H1 (cell line): ENCODE data around the gene NR2F1. TPM values are rescaled to one million over a fixed set of nuclear protein-coding genes. Genes with fewer than 3 reads are reported as not detected.

Source experiments
- CTCF ChIP-seq, 3 experiments: IDR thresholded peaks; 1 replicate in 2 of 3; 2 replicates in 1 of 3; pipeline versions ENCODE4 v1.5.1 to v1.6.1; 2011; ENCODE audit warnings: low read length in 3 of 3, mild to moderate bottlenecking in 3 of 3, inconsistent platforms in 2 of 3, low read depth in 1 of 3, moderate library complexity in 1 of 3; ENCODE audit not compliant: insufficient read depth in 1 of 3; ENCODE audit errors: control extremely low read depth in 1 of 3
- polyA plus RNA-seq, 7 experiments: library from polyadenylated mRNA; depleted of rRNA in 3 of 7; stranded (reverse) in 5 of 7; unstranded in 2 of 7; fragments of >200 nt in 5 of 7; fragments of 200-250 nt in 2 of 7; gene quantifications; 1 replicate in 5 of 7; 2 replicates in 1 of 7; 4 replicates in 1 of 7; pipeline versions ENCODE4 v1.2.1 to v1.2.3, GENCODE V29; 2011 to 2013; ENCODE audit warnings: missing spikeins in 2 of 7, mixed read lengths in 2 of 7
- total RNA-seq: library from RNA; stranded (reverse); fragmentation: NEBNext Ultra II Directional; extraction: Animal tissue kit (Norgen Biotek cat#: 25700); gene quantifications from 2 replicates; pipeline ENCODE4 v1.2.1, GENCODE V29; 2021

The NR2F1 gene
- total and polyA plus RNA-seq, 2 of the 8 experiments (the other 6 are each of a cell fraction or from before 2014, with no cell fraction given) = not detected

DNA sequence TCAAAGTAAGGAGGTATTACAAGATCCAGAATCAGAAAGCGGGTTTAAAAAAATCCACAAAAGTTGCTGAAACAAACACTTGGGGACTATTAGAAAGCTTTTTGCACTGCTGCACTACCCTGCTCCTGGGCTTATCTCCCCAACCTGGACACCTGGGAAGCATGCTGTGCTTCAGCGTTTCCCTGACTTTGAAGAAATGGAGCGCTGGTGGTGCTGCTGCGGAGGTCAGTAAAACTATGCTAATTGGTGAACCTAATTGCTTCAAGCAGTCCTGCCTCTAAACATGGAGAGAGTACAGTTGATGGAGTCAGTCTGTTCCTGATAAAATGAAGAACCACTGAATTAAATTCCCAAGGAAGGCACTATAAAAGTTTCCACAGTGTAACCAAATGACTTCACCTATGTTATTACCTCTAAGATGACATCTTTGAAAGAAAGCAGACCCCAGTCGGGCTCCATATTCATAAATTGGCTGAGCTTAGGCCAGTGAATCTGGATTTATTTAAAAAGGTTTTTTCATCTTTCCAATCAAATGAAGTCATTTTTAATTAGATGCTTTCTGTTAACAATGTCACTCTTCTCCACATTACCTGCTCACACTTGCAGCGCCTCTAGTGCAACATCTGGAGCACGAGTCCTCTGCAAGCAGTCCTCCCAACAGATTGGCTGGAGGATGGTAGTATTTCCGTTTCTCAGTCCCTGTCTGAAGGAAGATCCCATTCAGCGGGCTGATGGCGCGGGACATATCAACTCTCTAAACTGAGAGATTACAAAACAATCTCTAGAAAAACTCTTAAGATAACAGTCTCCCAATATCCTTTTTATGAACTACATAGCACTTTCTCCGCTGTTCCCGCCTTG, 13.5 kb upstream of the NR2F1 start (continued):
- peak in 1 of 3 experiments; percentile 16; a peak in 1 of 4 replicates for TF ChIP-seq CTCF (IDR thresholded peaks at IDR 0.05; ENCODE audit: control extremely low read depth in 1 of 3, insufficient read depth in 1 of 3, low read depth in 1 of 3, low read length in 3 of 3)
- TF ChIP-seq, all 59 proteins: peak for 3
